Measurements from ENCODE around the gene CCDC57.

- TF ChIP-seq CTCF (conservative IDR thresholded peaks at IDR 0.05) (no peak), EZH2 (IDR thresholded peaks at IDR 0.05; ENCODE audit: low read depth) (no peak)
Measured at GRCh38 chr17:82213251-82214011, 789 bp upstream of the CCDC57 start.

Data from PC-9 (cell line).